ENCODE measurements around the gene PLEKHA7.

The PLEKHA7 gene

GRCh38 chr11:16834384-16834783 lies 179.8 kb downstream of the PLEKHA7 start:
- no peak for DNase-seq
- H3K27ac Mint-ChIP-seq, result no peak overlapping the region
- H3K4me3 Mint-ChIP-seq, result no peak overlapping the region
- peaks cover 5% of the 10 kb centered on the region for H3K4me1 Mint-ChIP-seq (ENCODE audit: low read depth)
- H3K27me3 Mint-ChIP-seq, result no peaks in the 10 kb centered on the region
- no peaks in the 10 kb centered on the region for H3K9me3 Mint-ChIP-seq
- no peaks in the 10 kb centered on the region for H3K36me3 Mint-ChIP-seq (ENCODE audit: low read depth)

GRCh38 chr11:16833026-16833425 lies 181.2 kb downstream of the PLEKHA7 start:
- no peaks in the 10 kb centered on the region for H3K36me3 Mint-ChIP-seq (ENCODE audit: low read depth)
- H3K27me3 Mint-ChIP-seq, result no peaks in the 10 kb centered on the region
- no peak overlapping the region for H3K4me3 Mint-ChIP-seq
- peaks cover 5% of the 10 kb centered on the region for H3K4me1 Mint-ChIP-seq (ENCODE audit: low read depth)
- H3K27ac Mint-ChIP-seq, result no peak overlapping the region
- DNase-seq, result no peak
- no peaks in the 10 kb centered on the region for H3K9me3 Mint-ChIP-seq

- Mint-ChIP-seq H3K36me3 (ENCODE audit: low read depth) (no peaks in the 10 kb centered on the region), H3K27ac (no peak overlapping the region), H3K4me1 (ENCODE audit: low read depth) (peaks cover 9% of the 10 kb centered on the region), H3K4me3 (no peak overlapping the region), H3K9me3 (no peaks in the 10 kb centered on the region), H3K27me3 (no peaks in the 10 kb centered on the region)
- no peak for DNase-seq
Measured at GRCh38 chr11:16832193-16832539, 182.0 kb downstream of the PLEKHA7 start.

- no peak overlapping the region for H3K27ac Mint-ChIP-seq
- no peaks in the 10 kb centered on the region for H3K36me3 Mint-ChIP-seq (ENCODE audit: low read depth)
- no peak for DNase-seq
- H3K4me1 Mint-ChIP-seq (ENCODE audit: low read depth), result peaks cover 15% of the 10 kb centered on the region
- H3K4me3 Mint-ChIP-seq, result no peak overlapping the region
- H3K27me3 Mint-ChIP-seq, result no peaks in the 10 kb centered on the region
- no peaks in the 10 kb centered on the region for H3K9me3 Mint-ChIP-seq
Measured at GRCh38 chr11:16831316-16832192, 182.7 kb downstream of the PLEKHA7 start.

- H3K27ac Mint-ChIP-seq, result no peak overlapping the region
- H3K27me3 Mint-ChIP-seq, result no peaks in the 10 kb centered on the region
- H3K4me3 Mint-ChIP-seq, result no peak overlapping the region
- no peak for DNase-seq
- H3K9me3 Mint-ChIP-seq, result no peaks in the 10 kb centered on the region
- no peaks in the 10 kb centered on the region for H3K36me3 Mint-ChIP-seq (ENCODE audit: low read depth)
- peaks cover 10% of the 10 kb centered on the region for H3K4me1 Mint-ChIP-seq (ENCODE audit: low read depth)
Measured at GRCh38 chr11:16827139-16827538, 187.1 kb downstream of the PLEKHA7 start.

GRCh38 chr11:16825968-16826367 lies 188.2 kb downstream of the PLEKHA7 start:
- no peak overlapping the region for H3K27ac Mint-ChIP-seq
- H3K4me3 Mint-ChIP-seq, result no peak overlapping the region

GRCh38 chr11:16825101-16825500 lies 189.1 kb downstream of the PLEKHA7 start:
- no peaks in the 10 kb centered on the region for H3K27me3 Mint-ChIP-seq
- H3K36me3 Mint-ChIP-seq (ENCODE audit: low read depth), result no peaks in the 10 kb centered on the region
- H3K27ac Mint-ChIP-seq, result no peak overlapping the region
- no peak for DNase-seq
- H3K4me3 Mint-ChIP-seq, result no peak overlapping the region
- no peaks in the 10 kb centered on the region for H3K9me3 Mint-ChIP-seq
- H3K4me1 Mint-ChIP-seq (ENCODE audit: low read depth), result peaks cover 25% of the 10 kb centered on the region

More at GRCh38 chr11:16825968-16826367, 188.2 kb downstream of the PLEKHA7 start:
- Mint-ChIP-seq H3K4me1 (ENCODE audit: low read depth) (peaks cover 20% of the 10 kb centered on the region), H3K36me3 (ENCODE audit: low read depth) (no peaks in the 10 kb centered on the region), H3K9me3 (no peaks in the 10 kb centered on the region), H3K27me3 (no peaks in the 10 kb centered on the region)
- no peak for DNase-seq

GRCh38 chr11:16820324-16821092 lies 193.7 kb downstream of the PLEKHA7 start:
- Mint-ChIP-seq H3K4me3 (no peak overlapping the region), H3K36me3 (ENCODE audit: low read depth) (no peaks in the 10 kb centered on the region), H3K27me3 (no peaks in the 10 kb centered on the region), H3K4me1 (ENCODE audit: low read depth) (peaks cover 15% of the 10 kb centered on the region), H3K9me3 (no peaks in the 10 kb centered on the region), H3K27ac (no peak overlapping the region)
- DNase-seq, result peak; percentile 83

GRCh38 chr11:16818284-16818683 lies 195.9 kb downstream of the PLEKHA7 start:
- DNase-seq, result no peak
- Mint-ChIP-seq H3K4me3 (no peak overlapping the region), H3K36me3 (ENCODE audit: low read depth) (no peaks in the 10 kb centered on the region), H3K27me3 (no peaks in the 10 kb centered on the region), H3K4me1 (ENCODE audit: low read depth) (peaks cover 15% of the 10 kb centered on the region), H3K9me3 (no peaks in the 10 kb centered on the region), H3K27ac (no peak overlapping the region)

GRCh38 chr11:16817351-16817750 lies 196.9 kb downstream of the PLEKHA7 start:
- DNase-seq, result no peak
- H3K4me3 Mint-ChIP-seq, result no peak overlapping the region
- peaks cover 15% of the 10 kb centered on the region for H3K4me1 Mint-ChIP-seq (ENCODE audit: low read depth)
- no peaks in the 10 kb centered on the region for H3K27me3 Mint-ChIP-seq
- no peak overlapping the region for H3K27ac Mint-ChIP-seq
- H3K9me3 Mint-ChIP-seq, result no peaks in the 10 kb centered on the region
- no peaks in the 10 kb centered on the region for H3K36me3 Mint-ChIP-seq (ENCODE audit: low read depth)

- no peak overlapping the region for H3K4me3 Mint-ChIP-seq
- H3K36me3 Mint-ChIP-seq (ENCODE audit: low read depth), result no peaks in the 10 kb centered on the region
- no peak overlapping the region for H3K27ac Mint-ChIP-seq
- DNase-seq, result no peak
- no peaks in the 10 kb centered on the region for H3K27me3 Mint-ChIP-seq
- H3K4me1 Mint-ChIP-seq (ENCODE audit: low read depth), result peaks cover 11% of the 10 kb centered on the region
- no peaks in the 10 kb centered on the region for H3K9me3 Mint-ChIP-seq
Measured at GRCh38 chr11:16816358-16817270, 197.6 kb downstream of the PLEKHA7 start.

GRCh38 chr11:16815047-16815767 lies 199.0 kb downstream of the PLEKHA7 start:
- H3K27me3 Mint-ChIP-seq, result no peaks in the 10 kb centered on the region
- no peaks in the 10 kb centered on the region for H3K4me1 Mint-ChIP-seq (ENCODE audit: low read depth)
- no peak for DNase-seq
- no peak overlapping the region for H3K27ac Mint-ChIP-seq
- no peaks in the 10 kb centered on the region for H3K36me3 Mint-ChIP-seq (ENCODE audit: low read depth)
- no peaks in the 10 kb centered on the region for H3K9me3 Mint-ChIP-seq
- no peak overlapping the region for H3K4me3 Mint-ChIP-seq

- no peaks in the 10 kb centered on the region for H3K36me3 Mint-ChIP-seq (ENCODE audit: low read depth)
- no peak overlapping the region for H3K4me3 Mint-ChIP-seq
- no peak for DNase-seq
- H3K27me3 Mint-ChIP-seq, result no peaks in the 10 kb centered on the region
- no peaks in the 10 kb centered on the region for H3K4me1 Mint-ChIP-seq (ENCODE audit: low read depth)
- no peak overlapping the region for H3K27ac Mint-ChIP-seq
- H3K9me3 Mint-ChIP-seq, result no peaks in the 10 kb centered on the region
Measured at GRCh38 chr11:16814410-16815046, 199.7 kb downstream of the PLEKHA7 start.
